Mucosa of gallbladder (tissue), 1 donor: Measurements from ENCODE around the gene GPR151. TPM values are rescaled to one million over a fixed set of nuclear protein-coding genes. Genes with fewer than 3 reads are reported as not detected.
"Not testable (repeated sequence)": the region's sequence is repeated elsewhere in the genome, so short reads cannot be mapped to it uniquely, and the experiment has no call there.

Experiments used
- DNase-seq: peaks from one replicate; pipeline ENCODE4 v3.0.0-alpha.2; 2020; ENCODE audit warnings: low spot score
- total RNA-seq: library from RNA; stranded (reverse); gene quantifications from one replicate; pipeline ENCODE4 v1.2.1, GENCODE V29; 2021
- donor health status: DM: no; HTN: no; CAD: no.

Gene GPR151
- total RNA-seq, result not detected

DNA sequence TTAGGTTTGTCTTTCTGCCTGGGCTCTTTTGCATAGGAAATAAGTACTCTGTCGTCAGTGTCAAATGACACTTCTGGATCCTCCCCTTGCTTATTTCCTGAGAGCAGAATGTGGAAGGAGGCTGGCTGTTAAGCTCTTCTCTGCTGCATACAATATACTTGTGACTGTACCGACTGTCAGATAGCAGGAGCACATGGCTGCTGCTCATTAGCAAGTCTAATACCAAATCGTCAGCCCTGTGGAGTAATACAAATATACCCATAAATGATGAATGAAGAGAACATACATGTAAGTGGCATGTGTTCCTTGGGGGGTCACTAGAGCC, at the start of gene GPR151:
GPR151 (minus strand) TSS at position 40 of the 325 bp plus-strand sequence. CDS start 77 bp downstream, outside the sequence.
- DNase-seq, result no peak

DNA sequence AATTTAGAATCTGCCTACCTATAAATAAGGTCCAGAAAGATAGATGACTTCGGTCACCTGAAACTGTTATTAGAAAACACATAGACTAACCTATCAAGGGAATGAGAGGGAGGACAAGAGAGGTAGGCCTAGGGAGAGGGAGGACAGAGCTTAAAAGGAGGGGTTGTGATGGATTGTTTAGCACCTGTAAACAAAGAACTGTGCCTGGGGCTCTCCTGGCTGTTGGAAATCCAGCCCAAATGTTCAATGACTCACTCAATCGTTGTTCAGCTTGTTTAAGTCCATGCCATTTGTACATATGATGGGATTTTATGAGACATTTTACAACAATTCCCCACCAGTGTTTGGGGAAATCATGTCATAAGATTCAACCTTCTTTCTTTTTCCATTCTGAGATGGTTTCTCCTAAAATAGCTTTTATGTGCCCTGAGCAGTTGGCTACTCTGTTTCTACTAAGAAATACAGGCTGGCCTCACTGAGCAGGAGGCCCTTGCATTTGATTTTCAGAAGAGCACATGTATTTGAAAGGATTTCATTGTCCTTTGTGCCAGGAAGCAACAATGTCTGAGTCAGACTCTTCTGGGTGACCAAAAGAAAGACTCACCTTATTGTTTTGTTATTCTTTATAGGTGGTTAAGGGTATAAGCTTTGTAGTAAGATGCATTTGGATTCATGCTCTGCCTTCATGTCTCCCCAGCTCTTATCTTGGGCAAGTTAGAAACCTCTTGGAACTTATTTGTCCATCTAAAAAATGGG, 48.2 kb upstream of the GPR151 start:
- DNase-seq, result no peak

DNA sequence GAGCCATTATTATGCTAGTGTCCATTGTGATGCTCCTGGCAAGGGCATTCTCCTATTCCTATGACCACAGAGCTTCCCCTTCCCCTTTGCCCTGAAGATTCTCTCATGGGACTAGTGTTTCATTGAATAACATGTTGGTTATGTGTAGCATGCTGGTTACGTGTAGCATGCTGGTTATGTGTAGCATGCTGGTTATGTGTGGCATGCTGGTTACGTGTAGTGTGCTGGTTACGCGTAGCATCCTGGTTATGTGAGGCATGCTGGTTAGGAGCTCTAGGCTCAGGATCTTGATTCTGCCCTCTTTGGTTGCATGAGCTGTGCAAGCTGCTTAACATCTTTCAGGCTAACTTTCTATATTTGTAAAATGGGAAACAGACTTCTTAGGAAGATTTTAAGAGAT, 46.5 kb upstream of the GPR151 start:
- DNase-seq, result no peak

DNA sequence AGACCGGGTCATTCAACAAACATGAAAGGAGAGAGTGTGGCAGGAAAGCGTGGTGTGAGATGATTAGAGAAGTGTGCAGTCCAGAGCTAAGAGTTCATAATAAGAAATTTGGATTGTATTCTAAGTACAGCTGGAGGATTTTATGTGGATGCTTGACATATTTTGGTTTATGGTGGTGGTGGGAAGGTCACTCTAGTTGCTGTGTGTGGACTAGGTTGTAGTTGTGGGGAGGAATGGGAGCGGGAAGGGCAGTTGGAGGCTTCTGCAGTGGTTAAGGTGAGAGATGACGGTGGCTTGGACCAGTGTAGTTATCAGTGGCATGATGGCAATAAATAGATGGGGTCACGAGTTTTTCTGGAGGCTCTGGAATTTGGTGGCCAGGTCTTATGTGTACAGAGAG, 45.7 kb upstream of the GPR151 start:
- no peak for DNase-seq

DNA sequence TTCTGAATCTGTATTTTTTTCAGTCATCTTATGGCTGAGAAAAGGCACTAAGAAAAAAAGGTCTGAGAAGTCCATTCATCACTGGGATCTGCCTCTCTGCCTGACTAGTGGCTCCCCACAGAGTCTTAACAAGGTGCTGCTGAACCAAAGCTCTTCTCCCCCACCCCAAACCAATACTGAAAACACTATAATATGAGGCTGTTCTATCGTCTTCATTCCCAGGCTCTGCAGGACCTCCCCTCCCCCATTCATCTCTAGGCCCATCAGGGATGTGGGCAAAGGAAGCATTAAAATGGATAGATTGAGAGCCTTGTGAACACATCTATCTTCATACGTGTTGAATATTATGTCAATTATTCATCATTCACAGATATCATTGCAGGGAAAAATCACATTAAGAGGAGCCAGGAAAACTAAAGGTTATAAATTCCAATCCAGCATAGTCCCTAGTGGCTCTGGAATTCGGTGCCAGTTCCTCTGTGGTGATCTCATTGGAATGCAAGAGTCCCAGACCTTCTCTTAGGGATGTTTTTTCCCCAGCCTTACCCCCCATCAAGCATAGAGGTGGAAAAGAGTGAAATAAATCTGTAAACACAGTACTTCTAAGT, 44.3 kb upstream of the GPR151 start:
- no peak for DNase-seq

DNA sequence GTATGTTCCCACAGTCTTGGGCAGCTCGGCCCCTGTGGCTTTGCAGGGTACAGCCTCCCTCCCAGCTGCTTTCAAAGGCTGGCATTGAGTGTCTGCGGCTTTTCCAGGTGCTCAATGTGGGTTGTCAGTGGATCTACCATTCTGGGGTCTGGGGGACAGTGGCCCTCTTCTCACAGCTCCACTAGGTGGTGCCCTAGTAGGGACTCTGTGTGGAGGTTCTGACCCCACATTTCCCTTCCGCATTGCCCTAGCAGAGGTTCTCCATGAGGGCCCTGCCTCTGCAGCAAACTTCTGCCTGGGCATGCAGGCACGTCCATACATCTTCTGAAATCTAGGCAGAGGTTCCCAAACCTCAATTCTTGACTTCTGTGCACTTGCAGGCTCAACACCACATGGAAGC, 40.9 kb upstream of the GPR151 start:
- not testable (repeated sequence) for DNase-seq

DNA sequence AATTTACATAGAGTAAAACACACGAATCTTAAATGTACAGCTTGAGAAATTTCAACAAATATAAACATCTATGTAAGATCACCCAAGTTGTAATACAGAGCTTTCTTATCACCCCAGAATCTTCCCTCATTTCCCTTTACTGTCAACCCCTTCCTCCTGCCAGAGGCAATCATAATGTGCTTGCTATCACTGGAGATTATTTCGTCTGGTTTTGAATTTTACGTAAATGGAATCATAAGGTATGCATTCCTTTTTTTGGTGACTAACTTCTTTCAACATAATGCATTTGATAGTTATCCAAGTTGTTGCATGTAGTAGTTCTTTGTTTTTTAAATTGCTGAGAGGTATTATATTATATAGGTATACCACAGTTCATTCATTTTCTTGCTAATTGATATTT, 37.5 kb upstream of the GPR151 start:
- no peak for DNase-seq

DNA sequence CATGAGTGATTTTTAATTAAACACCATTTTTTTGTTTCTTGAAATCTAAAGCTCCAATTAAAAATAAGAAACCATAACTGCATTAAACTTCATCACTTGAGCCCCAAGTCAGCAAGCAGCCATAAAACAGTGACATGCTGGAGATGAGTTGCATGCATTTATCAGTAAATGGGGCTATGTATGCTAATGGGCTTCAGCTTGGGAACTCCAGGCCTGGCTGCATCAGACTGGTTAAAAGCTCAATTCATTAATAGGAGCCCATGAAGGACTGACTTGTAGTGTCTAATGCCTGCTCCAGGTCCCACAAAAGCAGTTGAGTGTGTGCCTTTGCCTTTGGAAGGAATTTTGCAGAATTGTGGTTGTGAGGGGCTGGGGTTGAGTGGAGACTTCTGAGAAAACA, 33.6 kb upstream of the GPR151 start:
- no peak for DNase-seq

DNA sequence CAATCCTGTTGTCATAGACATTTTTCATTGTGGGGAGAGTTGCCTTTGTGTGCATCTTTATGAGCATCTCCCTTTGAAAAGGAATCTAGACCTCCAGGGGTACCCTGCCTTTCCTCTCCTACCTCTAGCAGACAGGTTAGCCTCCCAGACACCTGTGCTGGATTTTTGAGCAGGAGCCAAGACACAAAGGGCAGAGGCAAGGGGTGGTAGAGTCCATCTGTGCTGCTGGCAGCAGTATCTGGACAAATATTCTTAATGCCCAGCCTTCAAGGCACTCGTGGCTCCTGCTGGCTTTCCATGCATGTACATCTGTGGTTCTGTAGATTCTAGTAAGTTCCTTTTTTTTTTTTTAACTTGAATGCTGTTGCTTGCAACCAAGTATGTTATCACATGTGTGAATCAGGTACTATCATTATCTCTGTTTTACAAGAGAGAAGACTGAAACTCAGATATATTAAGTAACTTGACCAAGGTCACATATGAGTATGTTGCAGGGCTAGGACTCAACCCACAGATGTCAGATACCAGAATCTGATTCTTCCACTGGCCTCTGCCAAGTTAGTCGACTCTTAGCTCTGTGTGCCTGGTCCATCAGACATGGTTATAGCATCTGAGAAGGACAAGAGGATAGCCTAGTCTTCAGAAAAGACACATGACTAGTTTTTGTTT, 32.9 kb upstream of the GPR151 start:
- DNase-seq, result no peak

DNA sequence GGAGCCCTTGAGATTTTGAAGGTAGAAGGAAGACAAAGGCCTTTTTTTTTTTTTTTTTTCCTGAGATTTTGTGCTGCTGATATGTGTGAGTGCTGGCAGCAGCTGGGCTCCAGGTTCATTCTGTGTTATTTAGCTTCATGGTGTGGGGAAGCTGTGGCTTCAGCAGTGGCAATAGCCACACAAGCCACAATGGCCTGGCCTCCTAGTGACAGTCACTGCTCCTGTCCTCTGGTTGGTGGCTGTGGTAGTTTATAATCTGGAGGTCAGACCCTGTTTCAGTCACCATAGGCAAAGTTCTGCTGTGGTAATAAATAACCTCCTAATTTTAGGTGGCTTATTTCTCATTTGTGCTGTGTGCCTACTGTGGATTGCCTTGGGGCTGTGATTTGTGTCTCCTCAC, 28.2 kb upstream of the GPR151 start:
- DNase-seq, result no peak

DNA sequence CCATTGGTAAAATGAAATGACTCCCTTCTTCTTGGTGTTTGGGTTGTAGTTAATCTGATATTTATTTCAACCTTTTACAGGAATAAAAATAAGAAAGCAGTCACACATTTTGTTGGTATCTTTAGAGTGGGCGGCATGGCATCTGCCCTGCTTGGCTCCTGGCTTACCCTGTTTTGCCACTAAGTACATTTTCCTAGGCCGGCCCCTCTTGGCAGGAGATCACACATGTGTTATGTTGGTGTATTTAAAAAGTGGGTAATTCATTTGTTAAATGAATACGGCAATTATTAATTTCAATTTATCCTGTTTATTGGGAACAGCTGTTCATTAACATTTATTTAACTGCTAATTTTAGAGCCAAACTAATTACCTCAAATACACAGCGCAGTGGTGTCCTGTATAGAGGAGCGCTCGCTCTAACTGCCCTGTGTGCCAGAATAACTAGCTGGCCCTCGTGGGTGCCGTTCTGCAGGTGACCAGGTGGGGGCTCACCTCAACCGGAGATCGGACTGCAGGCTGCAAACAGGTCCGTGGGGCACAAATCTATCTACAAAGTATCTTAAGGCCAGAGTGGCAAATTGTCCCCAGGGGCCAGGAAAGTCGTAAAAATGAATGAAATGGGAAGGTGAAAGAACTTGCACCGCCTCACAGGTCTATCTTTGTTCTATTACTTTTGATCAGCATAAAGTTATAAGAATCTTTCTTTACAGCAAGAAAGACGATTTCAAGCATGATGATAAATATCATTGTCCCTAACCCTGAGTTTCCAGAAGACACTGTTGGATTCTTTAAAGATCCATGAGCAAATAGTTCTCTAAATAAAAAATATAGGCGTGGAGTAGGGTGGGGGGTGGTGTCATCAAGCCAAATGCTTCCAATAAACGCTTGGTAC, 26.2 kb upstream of the GPR151 start:
- peak; percentile 74 for DNase-seq

DNA sequence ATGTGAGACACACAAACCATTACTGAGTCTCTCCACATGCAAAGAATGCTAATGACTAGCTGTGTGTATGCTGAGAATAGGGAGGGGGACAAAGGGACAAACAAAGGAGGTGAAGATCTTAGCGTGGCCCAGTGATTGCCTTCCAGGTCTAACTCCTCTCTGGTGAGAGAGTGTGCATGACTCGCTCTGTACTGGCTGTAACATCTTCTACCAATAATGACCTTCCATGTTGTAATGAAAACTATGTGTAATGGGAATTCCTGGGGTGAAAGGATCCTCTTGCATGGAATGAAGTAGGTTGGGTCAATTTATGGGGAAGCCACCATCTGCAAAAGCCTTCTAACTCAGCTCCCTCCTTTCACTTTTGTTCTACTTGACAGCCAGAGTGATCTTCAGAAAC, 24.4 kb upstream of the GPR151 start:
- no peak for DNase-seq

DNA sequence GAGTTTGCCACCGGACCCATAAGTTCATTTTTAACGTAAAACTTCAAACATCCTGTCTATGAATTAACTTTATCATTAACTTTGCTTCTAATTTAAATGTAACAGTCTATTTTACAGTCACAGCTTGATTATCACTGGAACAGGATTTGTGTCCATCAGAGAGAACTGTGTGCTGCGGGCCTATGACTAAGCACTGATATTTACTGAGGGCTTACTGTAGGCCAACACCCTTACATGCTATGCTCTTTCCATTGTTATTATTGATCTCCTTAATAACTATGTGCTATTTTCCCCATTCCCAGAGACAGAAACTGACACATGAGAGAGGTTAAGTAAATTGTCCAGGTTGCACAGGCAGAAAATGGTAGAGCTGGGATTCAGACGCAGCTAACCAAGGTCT, 24.0 kb upstream of the GPR151 start:
- DNase-seq, result peak; percentile 22

DNA sequence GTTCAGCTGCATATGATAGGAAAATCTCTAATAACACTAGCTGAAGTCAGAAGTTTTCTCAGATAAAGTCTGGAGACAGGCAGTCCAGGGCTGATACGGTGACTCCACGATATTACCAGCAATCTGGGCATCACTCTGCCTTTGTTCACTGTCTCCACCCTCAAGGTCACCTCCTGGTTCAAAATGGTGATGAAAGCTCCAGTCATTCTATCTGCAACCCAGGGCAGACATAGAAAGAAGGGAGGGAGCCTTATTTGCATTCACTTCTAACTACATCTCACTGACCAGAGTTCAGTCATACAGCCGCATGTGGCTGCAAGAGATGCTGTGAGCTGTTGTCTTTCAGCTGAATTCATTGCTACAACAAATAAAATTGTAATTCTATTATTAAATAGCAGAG, 22.4 kb upstream of the GPR151 start:
- DNase-seq, result no peak

DNA sequence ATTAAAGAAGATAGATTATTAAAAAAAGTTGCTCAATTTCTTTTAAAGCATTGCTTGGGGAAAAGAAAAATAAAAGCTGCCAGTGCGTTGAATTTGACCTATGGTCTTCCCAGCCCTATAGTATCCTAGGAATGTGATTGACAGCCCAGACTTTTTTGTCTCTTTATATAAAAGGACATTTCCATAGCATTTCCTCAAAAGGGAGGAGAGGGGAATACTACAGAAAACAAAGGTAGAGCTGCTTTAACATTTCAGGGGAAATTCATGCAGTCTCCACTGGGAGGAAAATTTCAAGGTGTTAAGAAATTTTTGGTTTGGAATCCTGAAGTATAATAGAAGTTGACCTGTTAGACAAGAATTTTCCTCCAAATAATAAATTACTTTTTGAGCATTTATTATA, 17.9 kb upstream of the GPR151 start:
- DNase-seq, result no peak

DNA sequence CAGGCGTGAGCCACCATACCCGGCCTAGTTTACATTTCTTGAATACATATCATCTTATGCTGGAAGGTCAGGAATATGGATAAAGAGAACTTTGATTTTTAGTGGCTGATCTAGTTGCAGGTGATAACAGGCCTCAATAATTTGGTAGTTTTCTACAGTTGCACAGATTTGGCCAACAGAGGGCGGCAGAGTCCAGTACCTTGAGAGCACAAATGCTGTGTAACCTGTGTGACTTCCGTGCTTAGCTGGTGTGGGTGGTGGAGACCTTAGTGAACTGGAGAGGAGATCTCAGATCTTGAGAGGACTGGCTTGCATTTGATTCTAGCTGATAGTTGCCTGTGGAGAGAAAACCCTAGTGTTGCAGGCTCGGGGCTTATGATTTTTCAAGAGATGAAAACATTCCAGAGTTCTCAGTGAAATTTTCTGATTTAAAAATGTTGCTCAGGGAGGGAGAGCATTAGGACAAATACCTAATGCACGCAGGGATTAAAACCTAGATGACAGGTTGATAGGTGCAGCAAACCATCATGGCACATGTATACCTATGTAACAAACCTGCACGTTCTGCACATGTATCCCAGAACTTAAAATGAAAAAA, 17.4 kb upstream of the GPR151 start:
- peak; percentile 69 for DNase-seq

DNA sequence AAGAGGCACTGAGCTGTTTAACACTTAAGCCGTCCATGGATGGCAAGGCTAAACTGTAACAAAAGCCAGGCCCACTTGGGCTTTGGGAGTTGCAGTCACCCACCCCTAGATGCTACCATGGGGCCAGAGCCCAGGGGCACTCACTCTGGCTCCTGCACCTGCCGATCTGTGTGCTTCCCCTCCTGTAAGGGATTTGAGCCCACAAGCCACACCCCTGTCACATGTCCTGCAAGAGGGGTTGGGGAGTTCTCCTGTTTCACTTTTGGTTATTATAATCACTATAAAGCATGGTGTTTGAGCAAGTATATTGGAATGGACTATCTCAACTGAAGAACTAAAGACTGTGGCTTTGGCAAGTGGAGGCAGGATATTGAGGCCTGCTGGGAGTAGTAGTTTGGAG, 14.0 kb upstream of the GPR151 start:
- DNase-seq, result no peak

DNA sequence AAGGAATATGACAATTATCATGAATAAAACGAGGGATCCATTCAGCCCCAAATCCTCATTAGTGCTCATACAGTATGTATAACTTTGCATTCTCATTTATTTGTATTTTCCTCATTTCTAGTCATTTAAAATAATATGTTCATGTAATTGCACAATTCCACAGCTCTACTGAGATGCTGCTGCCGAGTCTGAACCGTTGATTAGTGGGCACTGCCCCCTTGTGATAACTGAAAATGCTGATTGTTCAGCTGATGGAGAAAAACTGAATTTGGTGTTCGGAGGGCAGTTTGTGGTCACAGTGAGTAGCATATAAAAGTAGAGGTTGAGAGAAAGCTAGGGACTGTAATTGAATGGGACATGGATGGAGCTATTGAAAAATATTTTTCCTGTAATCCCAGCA, 12.2 kb upstream of the GPR151 start:
- DNase-seq, result no peak

DNA sequence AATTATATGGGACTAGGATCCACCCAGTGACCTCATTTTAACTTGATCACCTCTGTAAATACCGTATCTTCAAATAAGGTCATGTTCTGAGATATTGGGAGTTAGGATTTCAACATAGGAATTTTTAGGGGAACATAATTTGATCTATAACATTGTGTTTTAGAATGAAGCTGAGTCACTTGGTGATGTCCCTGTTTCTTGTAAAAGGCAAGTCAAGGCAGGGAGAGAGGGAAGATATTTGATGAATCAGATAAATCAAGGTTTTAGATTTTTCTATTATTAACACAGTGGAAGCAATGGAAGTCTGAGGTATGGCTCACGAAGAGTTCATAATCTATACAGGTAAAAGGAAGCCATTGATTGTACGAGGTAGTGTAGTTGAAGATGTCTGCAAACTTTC, 11.8 kb upstream of the GPR151 start:
- DNase-seq, result no peak

DNA sequence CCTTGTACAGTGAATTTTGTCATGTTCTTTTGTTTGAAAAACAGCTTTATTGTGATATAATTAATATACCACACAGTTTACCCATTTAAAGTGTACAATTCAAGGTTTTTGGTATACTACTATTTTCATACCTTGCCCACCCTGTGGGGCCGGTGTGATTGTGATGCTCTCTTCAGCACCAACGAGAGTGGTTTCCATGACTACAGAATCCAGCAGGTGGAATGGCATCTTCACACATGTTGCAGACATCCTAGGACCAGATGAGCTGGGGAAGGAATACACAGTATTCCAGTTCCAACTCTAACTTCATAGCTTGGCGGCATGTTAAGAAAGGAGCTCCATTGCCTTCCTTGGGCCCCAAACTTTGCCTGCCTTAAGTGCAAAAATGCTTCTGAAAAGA, 7.7 kb upstream of the GPR151 start:
- no peak for DNase-seq

DNA sequence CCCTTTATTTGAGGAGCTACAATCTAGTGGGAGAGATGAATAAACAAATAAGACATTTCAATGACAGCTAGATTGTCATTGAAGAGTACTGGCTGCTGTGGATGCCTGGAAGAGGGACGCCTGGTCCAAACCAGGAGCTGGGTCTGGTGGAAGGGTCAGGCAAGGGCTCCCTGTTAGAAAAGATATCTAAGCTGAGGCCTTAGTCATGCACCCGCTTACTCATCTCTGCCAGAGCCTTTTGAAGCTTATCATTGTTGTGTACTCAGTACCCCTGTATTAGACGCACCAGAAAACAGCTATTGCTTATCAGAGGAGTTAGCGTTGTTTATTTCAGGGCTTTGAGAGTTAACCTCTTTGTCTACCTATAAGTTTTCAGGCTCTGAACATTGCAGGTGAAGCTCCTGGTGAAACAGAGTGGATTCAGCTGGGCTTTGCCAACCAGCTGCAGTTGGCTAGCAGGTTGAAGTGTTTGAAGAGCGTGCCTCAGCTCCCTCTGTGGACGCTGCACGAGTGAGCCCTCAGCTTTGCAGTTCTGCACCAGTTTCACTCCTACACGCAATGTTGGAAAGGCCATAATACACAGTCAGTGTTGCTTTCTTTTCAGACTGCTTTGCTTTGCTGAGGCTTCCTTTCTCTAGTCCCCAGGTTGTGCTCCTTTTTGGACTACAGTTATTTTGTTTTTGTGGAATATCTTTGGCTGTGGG, 5.6 kb upstream of the GPR151 start:
- DNase-seq, result no peak
